GM06990 (cell line): ENCODE measurements around the gene P2RY8.

Source experiments
- DNase-seq: peaks from one replicate; pipeline ENCODE4 v3.0.0-alpha.2; 2011; ENCODE audit not compliant: insufficient read length; ENCODE audit errors: extremely low read depth
- H3K27me3 ChIP-seq: replicated peaks from 2 replicates; pipeline ENCODE4 v1.6.0; 2011; ENCODE audit warnings: low read length; ENCODE audit not compliant: control insufficient read depth, insufficient read depth
- H3K36me3 ChIP-seq: 2 replicates; pipeline ENCODE4 v1.5.1; 2011; ENCODE audit warnings: low read length; ENCODE audit not compliant: control insufficient read depth, insufficient read depth
- H3K4me3 ChIP-seq: replicated peaks from 2 replicates; pipeline ENCODE4 v1.5.1; 2011; ENCODE audit warnings: low read depth, mild to moderate bottlenecking, control low read depth, low read length
- TF ChIP-seq, protein P1 (sequence below): IDR thresholded peaks from 2 replicates; pipeline ENCODE4 v1.5.1; 2011; ENCODE audit warnings: low read length, control low read depth, mild to moderate bottlenecking, inconsistent platforms; ENCODE audit not compliant: insufficient read depth, poor library complexity, severe bottlenecking

The P2RY8 gene

DNA sequence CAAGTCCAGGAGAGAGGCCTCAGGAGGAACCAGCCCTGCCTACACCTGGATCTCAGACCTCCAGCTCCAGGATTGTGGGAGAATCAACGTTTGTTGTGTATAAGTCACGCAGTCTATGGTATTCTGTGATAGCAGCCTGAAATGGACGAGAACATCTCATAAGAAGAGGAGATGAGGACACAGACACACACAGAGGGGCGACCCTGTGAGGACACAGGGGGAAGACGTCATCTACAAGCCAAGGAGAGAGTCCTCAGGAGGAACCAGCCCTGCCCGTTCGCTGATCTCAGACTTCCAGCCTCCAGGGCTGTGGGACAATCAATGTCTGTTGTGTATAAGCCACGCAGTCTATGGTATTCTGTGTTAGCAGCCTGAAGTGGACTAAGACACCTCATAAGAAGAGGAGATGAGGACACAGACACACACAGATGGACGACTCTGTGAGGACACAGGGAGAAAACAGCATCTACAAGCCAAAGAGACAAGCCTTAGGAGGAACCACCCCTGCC lies 20.3 kb downstream of the P2RY8 start:
- no peaks in the 10 kb centered on the region for H3K27me3 ChIP-seq
- TF ChIP-seq, protein P1, sequence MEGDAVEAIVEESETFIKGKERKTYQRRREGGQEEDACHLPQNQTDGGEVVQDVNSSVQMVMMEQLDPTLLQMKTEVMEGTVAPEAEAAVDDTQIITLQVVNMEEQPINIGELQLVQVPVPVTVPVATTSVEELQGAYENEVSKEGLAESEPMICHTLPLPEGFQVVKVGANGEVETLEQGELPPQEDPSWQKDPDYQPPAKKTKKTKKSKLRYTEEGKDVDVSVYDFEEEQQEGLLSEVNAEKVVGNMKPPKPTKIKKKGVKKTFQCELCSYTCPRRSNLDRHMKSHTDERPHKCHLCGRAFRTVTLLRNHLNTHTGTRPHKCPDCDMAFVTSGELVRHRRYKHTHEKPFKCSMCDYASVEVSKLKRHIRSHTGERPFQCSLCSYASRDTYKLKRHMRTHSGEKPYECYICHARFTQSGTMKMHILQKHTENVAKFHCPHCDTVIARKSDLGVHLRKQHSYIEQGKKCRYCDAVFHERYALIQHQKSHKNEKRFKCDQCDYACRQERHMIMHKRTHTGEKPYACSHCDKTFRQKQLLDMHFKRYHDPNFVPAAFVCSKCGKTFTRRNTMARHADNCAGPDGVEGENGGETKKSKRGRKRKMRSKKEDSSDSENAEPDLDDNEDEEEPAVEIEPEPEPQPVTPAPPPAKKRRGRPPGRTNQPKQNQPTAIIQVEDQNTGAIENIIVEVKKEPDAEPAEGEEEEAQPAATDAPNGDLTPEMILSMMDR: no peak
- H3K36me3 ChIP-seq: peaks cover 7% of the 10 kb centered on the region
- no peak overlapping the region for H3K4me3 ChIP-seq
- DNase-seq: no peak

DNA sequence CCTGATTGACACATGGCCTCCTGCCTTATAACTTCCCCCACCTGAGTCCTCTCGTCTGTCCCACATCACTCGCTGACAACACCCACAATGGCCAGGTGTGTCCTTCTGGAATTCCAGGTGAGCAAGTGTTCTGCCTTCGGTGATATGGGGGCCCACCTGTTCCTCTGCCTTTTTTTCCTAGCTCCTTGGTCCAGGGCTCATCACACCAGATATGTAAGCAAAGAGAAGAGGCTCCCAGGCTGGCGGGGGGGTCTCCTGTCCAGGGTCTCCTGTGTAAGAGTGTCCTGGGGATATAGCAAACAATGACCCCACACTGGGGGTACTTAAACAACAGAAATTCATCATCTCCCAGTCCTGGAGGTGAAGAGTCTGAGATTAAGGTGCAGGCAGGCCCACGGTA lies 25.2 kb downstream of the P2RY8 start:
- no peaks in the 10 kb centered on the region for H3K27me3 ChIP-seq
- H3K4me3 ChIP-seq: no peak overlapping the region
- TF ChIP-seq, protein P1: no peak
- no peak for DNase-seq
- H3K36me3 ChIP-seq: peaks cover 19% of the 10 kb centered on the region

DNA sequence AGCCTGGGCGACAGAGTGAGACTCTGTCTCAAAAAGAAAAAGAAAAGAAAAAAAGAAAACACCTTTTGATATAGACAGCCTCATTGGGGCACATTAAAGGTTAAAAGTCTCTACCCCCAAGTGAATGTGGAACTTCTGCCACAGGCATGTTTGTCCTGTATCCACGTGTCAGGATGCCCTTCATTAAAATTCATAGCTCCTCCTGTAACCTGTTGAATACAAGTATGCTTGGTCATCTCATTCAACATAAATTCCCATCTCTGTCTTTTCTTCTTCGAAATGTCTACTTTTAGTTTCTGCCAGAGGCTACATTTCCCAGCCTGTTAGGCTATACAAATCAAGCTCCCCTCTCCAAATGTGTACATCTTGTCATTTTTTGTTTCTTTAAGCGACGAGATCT lies 25.8 kb downstream of the P2RY8 start:
- H3K4me3 ChIP-seq: no peak overlapping the region
- TF ChIP-seq, protein P1: no peak
- H3K27me3 ChIP-seq: no peaks in the 10 kb centered on the region
- DNase-seq: no peak
- peaks cover 18% of the 10 kb centered on the region for H3K36me3 ChIP-seq

DNA sequence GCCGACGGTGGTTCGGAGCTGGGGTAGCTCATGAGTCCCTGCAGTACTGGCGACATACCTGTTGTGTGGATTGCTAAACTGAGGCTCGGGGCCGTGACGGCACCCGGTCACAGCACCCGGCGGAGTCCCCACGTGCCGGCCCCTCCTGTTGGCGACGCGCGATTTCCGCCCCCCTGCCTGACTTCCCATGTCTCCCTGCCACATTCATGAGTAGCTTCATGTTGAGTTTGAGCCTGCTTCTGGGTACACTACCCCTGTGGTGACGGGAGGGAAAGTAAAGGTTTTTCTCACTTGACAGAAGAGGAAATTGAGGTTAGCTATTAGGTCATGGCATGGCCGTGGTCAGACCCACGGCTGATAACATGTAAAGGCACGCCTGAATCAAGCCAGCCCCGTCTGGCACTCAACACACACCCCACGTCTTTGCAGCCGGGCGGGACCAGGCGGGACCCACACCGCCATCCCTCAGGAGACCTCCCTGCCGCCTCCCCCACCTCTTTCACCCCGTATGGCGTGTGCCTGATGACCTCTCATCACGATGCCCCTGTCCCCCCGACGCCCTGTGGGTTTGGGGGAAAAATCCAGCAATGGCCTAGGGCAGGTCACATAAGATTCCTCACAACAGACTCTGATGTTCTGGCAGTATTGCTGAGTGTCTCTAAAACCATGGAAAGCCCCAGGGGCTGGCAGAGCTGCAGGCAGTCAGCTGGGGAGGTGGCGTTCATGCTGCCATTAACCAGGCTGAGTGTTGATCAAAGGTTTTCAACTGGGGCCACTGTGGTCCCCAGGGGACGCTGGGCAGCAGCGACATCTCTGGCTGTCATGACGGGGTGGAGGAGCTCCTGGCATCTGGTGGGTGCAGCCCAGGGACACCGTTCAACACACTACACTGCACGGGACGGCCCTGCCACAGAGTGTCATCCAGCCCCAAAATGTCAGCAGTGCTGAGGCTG lies 29.2 kb downstream of the P2RY8 start:
- peaks cover 16% of the 10 kb centered on the region for H3K36me3 ChIP-seq
- peak; percentile 76 for DNase-seq
- no peaks in the 10 kb centered on the region for H3K27me3 ChIP-seq
- TF ChIP-seq, protein P1: peak; percentile 22
- peak overlapping the region; percentile 10; the same call in 1 of the 2 replicates for H3K4me3 ChIP-seq

DNA sequence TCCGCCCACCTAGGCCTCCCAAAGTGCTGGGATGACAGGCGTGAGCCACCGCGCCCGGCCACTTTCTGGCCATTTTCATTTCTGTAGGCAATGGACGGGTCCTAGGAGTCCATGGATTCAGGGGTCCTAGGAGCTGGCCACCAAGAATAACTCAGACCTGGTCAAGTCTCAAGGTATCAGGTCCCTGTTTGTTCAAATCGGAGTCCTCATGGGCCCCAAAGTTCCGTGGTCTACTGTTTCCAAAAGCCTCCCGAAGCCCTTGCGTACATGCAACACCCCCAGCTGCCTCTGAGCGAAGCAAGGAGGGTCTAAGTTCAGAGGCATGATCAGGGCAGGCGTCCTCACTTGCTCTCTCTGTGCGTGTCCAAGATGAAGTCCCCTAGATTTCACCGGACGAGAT lies 30.1 kb downstream of the P2RY8 start:
- H3K27me3 ChIP-seq: no peaks in the 10 kb centered on the region
- H3K36me3 ChIP-seq: peaks cover 17% of the 10 kb centered on the region
- DNase-seq: no peak
- TF ChIP-seq, protein P1: no peak
- H3K4me3 ChIP-seq: no peak overlapping the region
